OCI-LY3 (cell line): ENCODE data around the gene EEF1AKMT2.

Experiments used
- CTCF ChIP-seq: fragments of 200-600, 300-600 bp; sonication (generic); IDR thresholded peaks from 2 replicates; pipeline ENCODE4 v1.5.1; 2014; ENCODE audit warnings: antibody characterized with exemption, low read length, low read depth
- EZH2phosphoT487 ChIP-seq: fragments of 200-600 bp; shearing (Covaris generic); IDR thresholded peaks from 2 replicates; pipeline ENCODE4 v1.6.1; 2018; ENCODE audit warnings: antibody characterized with exemption, mixed run types, low read depth

- TF ChIP-seq CTCF (no peak), EZH2phosphoT487 (no peak)
Observed at GRCh38 chr10:124728071-124728829, 63.4 kb downstream of the EEF1AKMT2 start.
